B cell (primary cell): ENCODE measurements around the gene RFX4.

ENCODE experiments used
- CTCF ChIP-seq: fragments of 200-600 bp; IDR thresholded peaks from one replicate; pipeline ENCODE4 v1.8.0; 2022; ENCODE audit warnings: antibody characterized with exemption, mild to moderate bottlenecking
- EZH2 ChIP-seq: IDR thresholded peaks from 2 replicates; pipeline ENCODE4 v1.6.1; 2012; ENCODE audit warnings: borderline replicate concordance, low read depth, mild to moderate bottlenecking, moderate library complexity, low read length; ENCODE audit not compliant: insufficient read depth, poor library complexity, severe bottlenecking

GRCh38 chr12:106774005-106774807, 191.4 kb downstream of the RFX4 start, which contains the start of gene RIC8B:
- TF ChIP-seq EZH2 (no peak), CTCF (no peak)
